Heart left ventricle (tissue), 16 donors: ENCODE measurements around the gene VPS37D. TPM values are rescaled to one million over a fixed set of nuclear protein-coding genes. Genes with fewer than 3 reads are reported as not detected.

Source experiments
- ATAC-seq, 4 donors: fragments of 200-7000 bp; cut with Tn5 transposase; one replicate each; pipeline ENCODE4 v1.9.1; 2020 to 2022; ENCODE audit warnings: moderate library complexity in 4 of 4, mild to moderate bottlenecking in 3 of 4, moderate number of reproducible peaks in 1 of 4
- DNase-seq, 5 donors: peaks; one replicate each; pipeline ENCODE4 v3.0.0-alpha.2; 2020
- H3K27ac ChIP-seq, 12 donors: fragments of 200-600 bp; sonication (generic) in 4 of 12; one replicate each; pipeline versions ENCODE4 v1.5.0 to v1.8.0; 2016 to 2022; ENCODE audit warnings: mild to moderate bottlenecking in 2 of 12
- H3K27me3 ChIP-seq, 9 donors: fragments of 200-600 bp; sonication (generic) in 2 of 9; one replicate each; pipeline versions ENCODE4 v1.5.1 to v1.8.0; 2016 to 2022; ENCODE audit warnings: mild to moderate bottlenecking in 3 of 9
- H3K36me3 ChIP-seq, 9 donors: fragments of 200-600 bp; sonication (generic) in 2 of 9; one replicate each; pipeline versions ENCODE4 v1.5.0 to v1.8.0; 2018 to 2022; ENCODE audit warnings: mild to moderate bottlenecking in 2 of 9
- H3K4me1 ChIP-seq, 12 donors: fragments of 200-600 bp; sonication (generic) in 4 of 12; one replicate each; pipeline versions ENCODE4 v1.5.0 to v1.8.0; 2016 to 2022; ENCODE audit warnings: mild to moderate bottlenecking in 3 of 12
- H3K4me3 ChIP-seq, 12 donors: fragments of 200-600 bp; sonication (generic) in 4 of 12; one replicate each; pipeline versions ENCODE4 v1.5.0 to v1.8.0; 2017 to 2022; ENCODE audit warnings: mild to moderate bottlenecking in 9 of 12, moderate library complexity in 4 of 12
- H3K9me3 ChIP-seq, 12 donors: fragments of 200-600 bp; sonication (generic) in 4 of 12; one replicate each; pipeline versions ENCODE4 v1.5.0 to v1.8.0; 2016 to 2022; ENCODE audit warnings: mild to moderate bottlenecking in 1 of 12
- POLR2A ChIP-seq, 2 donors: fragments of 450-650 bp; IDR thresholded peaks; one replicate each; pipeline ENCODE4 v1.6.1; 2017; ENCODE audit warnings: antibody characterized with exemption in 2 of 2, mild to moderate bottlenecking in 2 of 2, moderate library complexity in 2 of 2
- WGBS, 4 donors: extraction: QIAGEN DNeasy Blood & Tissue Kit in 2 of 4; methylation state at CpG; one replicate each; pipeline versions ENCODE4 v1.1.5 to v1.1.7; 2013 to 2018; 5-methylcytosine and 5-hydroxymethylcytosine counted together
- intact Hi-C, 10 donors: fragments of 100-400 bp; cut with DNase I; formaldehyde crosslinking; loops; one replicate each; pipeline versions ENCODE4 v1.11.1 to v1.14.2; 2022
- polyA plus RNA-seq, 2 donors: library from polyadenylated mRNA; stranded (reverse); fragments of 200-250 nt; gene quantifications; one replicate each; pipeline ENCODE4 v1.2.3, GENCODE V29; 2013
- total RNA-seq, 9 donors: library from RNA; depleted of rRNA in 2 of 9; stranded (reverse); fragments of >200 nt in 2 of 9; fragmentation: NEBNext Ultra II Directional in 3 of 9; extraction: Animal tissue kit (Norgen Biotek cat#: 25700) in 3 of 9; gene quantifications; one replicate each; pipeline versions ENCODE4 v1.1.0 to v1.2.4, GENCODE V29; 2016 to 2023
- TF ChIP-seq, protein P1 (sequence below), 12 donors: fragments of 200-600 bp; sonication (generic) in 4 of 12; IDR thresholded peaks; one replicate each; pipeline versions ENCODE4 v1.5.0 to v1.8.0; 2018 to 2022; ENCODE audit warnings: antibody characterized with exemption in 12 of 12, mild to moderate bottlenecking in 5 of 12
- donor health status: ischemic (EF 13 %, LVEDD 7.1; RV severe dilation, severe dysfunction).
- donor health status: healthy with polysubstance abuse.
- donor health status: DM: no; HTN: yes; CAD: no.
- donor health status: DM: no; HTN: no; CAD: no.
- donor health status: ischemic (EF 25% LVEDD 6.9; RV normal size, moderate dysfunction).
- donor health status: ischemic (EF 25% LVEDD 5.7; RV mildly dilated, moderate dysfunction).
- donor health status: healthy.
- donor health status: DM: yes; HTN: yes; CAD: no.
- donor health status: ischemic (EF 35%, LVEDD 5.7; RV mildly dilated, moderate dysfunction).
- donor health status: nonischemic (EF 11% LVEDD 7.7; RV severe dilation, severe dysfunction).
- donor health status: DM: yes; HTN: yes; CAD: no.
- donor health status: PGD.
- donor health status: ischemic (EF 29% LVEDD 5.4; RV normal size, mild dysfunction).
- donor health status: nonischemic (EF 23%, LVEDD 6.1; RV moderate dilation, normal function).

Gene VPS37D
- total and polyA plus RNA-seq, 11 donors = 1.1 to 2.9 (median 2.6) TPM

DNA sequence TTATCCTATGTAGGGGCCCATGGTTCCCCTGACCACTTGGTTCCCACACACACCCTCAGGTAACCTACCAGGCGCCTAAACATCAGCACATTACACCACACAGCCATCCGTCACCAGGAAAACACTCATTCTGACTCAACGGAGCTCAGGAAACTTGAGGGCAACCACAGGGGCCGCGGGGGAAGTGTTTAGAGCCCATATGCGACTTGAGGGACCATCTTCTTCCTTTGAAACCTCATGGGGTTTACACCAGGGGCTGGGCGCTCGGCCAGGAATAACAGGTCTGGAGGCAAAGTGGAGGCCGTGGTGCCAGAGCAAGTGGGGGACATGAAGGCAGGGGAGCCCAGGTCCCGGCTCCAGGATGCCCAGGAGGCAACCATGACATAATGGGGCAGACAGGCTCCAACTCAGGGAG lies 50.4 kb downstream of the VPS37D start:
- intact Hi-C loops = loop anchor here in 3 of 10 donors (5.0 kb wide), 2 partner anchors 36 to 51 kb away; partner anchors contain the start of genes BUD23 (in 2 of the 3), DNAJC30 (in 2 of the 3) and VPS37D (in 2 of the 3)
- peak overlapping the region in 1 of 12 donors; percentile 79 for H3K4me3 ChIP-seq

DNA sequence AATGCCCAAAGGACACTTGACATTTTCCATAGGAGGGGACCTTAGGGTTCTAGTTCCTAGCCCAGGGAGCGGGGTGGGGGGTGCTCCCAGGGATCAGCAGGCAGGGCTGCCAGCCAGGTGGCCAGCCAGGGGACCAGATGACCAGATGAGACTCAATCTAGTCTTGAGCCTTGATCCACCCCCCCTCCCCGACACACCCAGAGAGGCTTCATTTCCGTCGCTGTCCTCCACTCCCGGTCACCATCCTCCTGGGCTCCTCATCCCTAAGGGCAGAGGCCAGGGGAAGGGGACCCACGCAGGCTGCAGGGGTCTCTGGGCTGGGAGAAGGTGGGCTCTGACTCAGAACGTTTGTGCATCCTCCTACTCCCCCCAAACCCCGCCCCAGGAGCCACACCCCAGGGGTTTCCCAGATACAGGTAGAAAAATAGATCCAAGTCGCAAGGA lies 50.8 kb downstream of the VPS37D start:
- no peak for TF ChIP-seq POLR2A (IDR thresholded peaks at IDR 0.05)
- TF ChIP-seq, protein P1, sequence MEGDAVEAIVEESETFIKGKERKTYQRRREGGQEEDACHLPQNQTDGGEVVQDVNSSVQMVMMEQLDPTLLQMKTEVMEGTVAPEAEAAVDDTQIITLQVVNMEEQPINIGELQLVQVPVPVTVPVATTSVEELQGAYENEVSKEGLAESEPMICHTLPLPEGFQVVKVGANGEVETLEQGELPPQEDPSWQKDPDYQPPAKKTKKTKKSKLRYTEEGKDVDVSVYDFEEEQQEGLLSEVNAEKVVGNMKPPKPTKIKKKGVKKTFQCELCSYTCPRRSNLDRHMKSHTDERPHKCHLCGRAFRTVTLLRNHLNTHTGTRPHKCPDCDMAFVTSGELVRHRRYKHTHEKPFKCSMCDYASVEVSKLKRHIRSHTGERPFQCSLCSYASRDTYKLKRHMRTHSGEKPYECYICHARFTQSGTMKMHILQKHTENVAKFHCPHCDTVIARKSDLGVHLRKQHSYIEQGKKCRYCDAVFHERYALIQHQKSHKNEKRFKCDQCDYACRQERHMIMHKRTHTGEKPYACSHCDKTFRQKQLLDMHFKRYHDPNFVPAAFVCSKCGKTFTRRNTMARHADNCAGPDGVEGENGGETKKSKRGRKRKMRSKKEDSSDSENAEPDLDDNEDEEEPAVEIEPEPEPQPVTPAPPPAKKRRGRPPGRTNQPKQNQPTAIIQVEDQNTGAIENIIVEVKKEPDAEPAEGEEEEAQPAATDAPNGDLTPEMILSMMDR (IDR thresholded peaks at IDR 0.05) = no peak
- no peak for ATAC-seq
- WGBS, 4 donors = 49 to 69% (median 62%) methylated on average over 8 to 9 of the region's 9 CpGs
- no peak for DNase-seq
- Histone ChIP-seq H3K27ac (peak overlapping the region in 1 of 12 donors; percentile 71), H3K9me3 (no peaks in the 10 kb centered on the region), H3K4me1 (peaks cover 0 to 36% (median 14%) of the 10 kb centered on the region in 12 donors), H3K36me3 (no peaks in the 10 kb centered on the region), H3K4me3 (peak overlapping the region in 11 of 12 donors; percentile 58 to 96 (median 78)), H3K27me3 (peaks cover 0 to 32% (median 3%) of the 10 kb centered on the region in 9 donors)
- intact Hi-C loops = loop anchor here in 3 of 10 donors (5.0 kb wide), 2 partner anchors 36 to 51 kb away; partner anchors contain the start of genes BUD23 (in 2 of the 3), DNAJC30 (in 2 of the 3) and VPS37D (in 2 of the 3)

More for the DNA sequence above, 50.4 kb downstream of the VPS37D start:
- no peaks in the 10 kb centered on the region for H3K36me3 ChIP-seq
- peak overlapping the region in 1 of 12 donors; percentile 71 for H3K27ac ChIP-seq
- no peaks in the 10 kb centered on the region for H3K9me3 ChIP-seq
- peaks cover 0 to 36% (median 14%) of the 10 kb centered on the region in 12 donors for H3K4me1 ChIP-seq
- H3K27me3 ChIP-seq = peaks cover 0 to 32% (median 3%) of the 10 kb centered on the region in 9 donors
- DNase-seq (no peak), ATAC-seq (no peak)
- TF ChIP-seq, protein P1 (IDR thresholded peaks at IDR 0.05) = no peak
- TF ChIP-seq POLR2A (IDR thresholded peaks at IDR 0.05) = no peak
- WGBS, 4 donors = 62 to 75% (median 66%) methylated on average over 10 of the region's 10 CpGs

DNA sequence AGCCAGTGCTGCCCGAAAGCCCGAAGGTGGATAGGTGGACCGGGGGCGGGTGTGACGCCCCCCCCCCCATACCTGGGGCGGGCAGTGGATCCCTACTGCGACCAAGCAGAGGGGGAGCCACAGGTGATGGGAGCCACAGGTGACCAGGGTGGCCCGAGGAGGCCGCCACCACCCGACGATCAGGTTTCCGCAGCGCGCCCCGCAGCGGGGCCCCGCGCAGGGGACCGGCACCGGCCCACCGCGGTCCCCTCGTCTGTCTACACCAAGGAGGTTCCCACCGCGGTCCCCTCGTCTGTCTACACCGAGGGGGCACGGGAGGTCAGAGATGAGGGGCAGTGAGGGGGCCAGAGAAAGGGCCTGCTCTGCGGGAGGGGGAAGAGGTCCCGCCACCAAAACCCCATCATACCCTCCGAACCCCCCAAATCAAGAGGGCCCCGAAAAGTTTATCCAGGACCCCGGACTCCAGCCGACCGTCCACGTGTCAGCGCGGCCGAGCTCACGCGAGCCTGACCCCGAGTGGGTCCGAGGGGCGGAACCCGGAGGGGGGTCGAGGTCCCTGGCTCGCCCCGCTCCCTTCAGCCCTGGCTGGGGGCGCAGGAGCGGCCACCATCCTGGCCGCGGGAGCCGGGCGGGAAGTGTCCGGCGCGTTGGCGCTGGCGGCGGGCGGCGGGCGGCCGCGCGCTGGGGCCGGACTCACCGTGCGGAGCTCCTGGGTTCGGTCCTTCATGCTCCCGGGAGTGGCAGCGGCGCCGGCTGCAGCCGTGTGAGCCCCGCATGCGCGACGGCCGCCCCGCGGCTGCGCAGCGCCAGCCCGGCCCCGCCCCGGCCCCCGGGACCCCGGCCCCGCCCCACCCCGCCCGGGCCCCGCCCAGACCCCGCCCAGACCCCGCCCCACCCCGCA lies 51.5 kb downstream of the VPS37D start, which contains the start of gene STX1A:
Gene STX1A (minus strand): TSS at position 765 of the 901 bp plus-strand sequence. CDS start 38 bp downstream, at position 727.
- Histone ChIP-seq H3K27me3 (peaks cover 0 to 32% (median 3%) of the 10 kb centered on the region in 9 donors), H3K4me3 (peak within 1 kb of the TSS; percentile 58 to 96 (median 78)), H3K9me3 (no peaks in the 10 kb centered on the region), H3K4me1 (peaks cover 0 to 36% (median 14%) of the 10 kb centered on the region in 12 donors), H3K36me3 (no peaks in the 10 kb centered on the region), H3K27ac (peak within 1 kb of the TSS in 5 of 12 donors; percentile 15 to 71 (median 48))
- ATAC-seq (peak; percentile 16 to 87 (median 72)), DNase-seq (peak; percentile 58 to 88 (median 73))
- TF ChIP-seq, protein P1 (IDR thresholded peaks at IDR 0.05) = no peak
- TF ChIP-seq POLR2A (IDR thresholded peaks at IDR 0.05) = peak in 1 of 2 donors; percentile 55
- intact Hi-C loops = loop anchor here in 3 of 10 donors (5.0 kb wide), 2 partner anchors 37 to 52 kb away; partner anchors contain the start of genes BUD23 (in 2 of the 3), DNAJC30 (in 2 of the 3) and VPS37D (in 2 of the 3)
- 1 to 4% (median 2%) methylated on average over 28 to 96 of the region's 96 CpGs for WGBS, 4 donors
